ENCODE results near the gene UBQLNL.

GRCh38 chr11:5507177-5507932 lies 9.1 kb downstream of the UBQLNL start:
- TF ChIP-seq CTCF (IDR thresholded peaks at IDR 0.05) = no peak
- TF ChIP-seq ZFX (IDR thresholded peaks at IDR 0.05; ENCODE audit: borderline replicate concordance) = no peak

Measured in 22Rv1 (cell line).